Measurements from ENCODE around the gene HSPA4L. TPM values are rescaled to one million over a fixed set of nuclear protein-coding genes. Genes with fewer than 3 reads are reported as not detected.

HSPA4L gene
- total RNA-seq, 1 experiment from 2014 or later = 5.3 TPM

DNA sequence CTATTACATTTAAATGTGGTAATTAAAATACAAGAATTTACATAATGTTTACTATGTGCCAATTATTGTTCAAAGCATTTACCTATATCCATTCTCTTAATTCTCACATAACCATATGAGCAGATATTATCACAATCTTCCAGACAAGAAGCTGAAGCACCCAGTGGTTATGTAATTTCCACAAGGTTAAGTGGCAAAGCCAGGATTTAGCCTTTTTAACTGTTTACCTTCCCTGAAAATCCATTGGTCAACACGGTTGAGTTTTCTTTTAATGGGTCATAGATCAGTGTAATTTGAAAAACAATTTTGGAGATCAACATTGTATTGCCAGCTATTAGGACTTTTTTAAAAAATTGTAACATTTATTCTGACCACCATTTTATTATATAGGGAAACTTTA lies 11.4 kb downstream of the HSPA4L start:
- no peak overlapping the region for H3K9ac ChIP-seq (ENCODE audit: extremely low read depth, insufficient read length, low read length)
- no peak overlapping the region for H2AK5ac ChIP-seq (ENCODE audit: insufficient read length, low read length)
- Mint-ChIP-seq H3K9me3 (no peaks in the 10 kb centered on the region), H3K27ac (no peak overlapping the region), H3K4me3 (no peak overlapping the region), H3K4me1 (no peaks in the 10 kb centered on the region), H3K36me3 (ENCODE audit: insufficient read depth in 1 of 3, low read depth in 3 of 3) (no peaks in the 10 kb centered on the region), H3K27me3 (ENCODE audit: low read depth) (no peaks in the 10 kb centered on the region)
- DNase-seq = no peak
- no peaks in the 10 kb centered on the region for H3K79me1 ChIP-seq (ENCODE audit: insufficient read depth, low read depth, low read length, poor library complexity, severe bottlenecking)
- H3K4me2 ChIP-seq (ENCODE audit: insufficient read depth, insufficient read length, low read length) = no peak overlapping the region
- no CpG with 5 or more reads among the region's 1 CpG for WGBS (ENCODE audit: extremely low coverage, insufficient read length, low lambda C conversion rate)
- no peaks in the 10 kb centered on the region for H3K27me3 ChIP-seq (ENCODE audit: insufficient read depth, low read length)
- H2BK12ac ChIP-seq (ENCODE audit: insufficient read length, low read depth, low read length) = no peak overlapping the region
- no peak overlapping the region for H3K18ac ChIP-seq (ENCODE audit: insufficient read length, low read depth, low read length)
- TF ChIP-seq, protein P1, sequence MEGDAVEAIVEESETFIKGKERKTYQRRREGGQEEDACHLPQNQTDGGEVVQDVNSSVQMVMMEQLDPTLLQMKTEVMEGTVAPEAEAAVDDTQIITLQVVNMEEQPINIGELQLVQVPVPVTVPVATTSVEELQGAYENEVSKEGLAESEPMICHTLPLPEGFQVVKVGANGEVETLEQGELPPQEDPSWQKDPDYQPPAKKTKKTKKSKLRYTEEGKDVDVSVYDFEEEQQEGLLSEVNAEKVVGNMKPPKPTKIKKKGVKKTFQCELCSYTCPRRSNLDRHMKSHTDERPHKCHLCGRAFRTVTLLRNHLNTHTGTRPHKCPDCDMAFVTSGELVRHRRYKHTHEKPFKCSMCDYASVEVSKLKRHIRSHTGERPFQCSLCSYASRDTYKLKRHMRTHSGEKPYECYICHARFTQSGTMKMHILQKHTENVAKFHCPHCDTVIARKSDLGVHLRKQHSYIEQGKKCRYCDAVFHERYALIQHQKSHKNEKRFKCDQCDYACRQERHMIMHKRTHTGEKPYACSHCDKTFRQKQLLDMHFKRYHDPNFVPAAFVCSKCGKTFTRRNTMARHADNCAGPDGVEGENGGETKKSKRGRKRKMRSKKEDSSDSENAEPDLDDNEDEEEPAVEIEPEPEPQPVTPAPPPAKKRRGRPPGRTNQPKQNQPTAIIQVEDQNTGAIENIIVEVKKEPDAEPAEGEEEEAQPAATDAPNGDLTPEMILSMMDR (conservative IDR thresholded peaks at IDR 0.05) = no peak
- no peak overlapping the region for H3K27ac ChIP-seq (ENCODE audit: insufficient read length, low read depth, low read length)
- no peak overlapping the region for H4K8ac ChIP-seq (replicated peaks; ENCODE audit: insufficient read length, low read depth, low read length)
- no peak overlapping the region for H4K91ac ChIP-seq (ENCODE audit: insufficient read length, low read depth, low read length)
- no peak overlapping the region for H2BK15ac ChIP-seq (ENCODE audit: low read depth, low read length)
- no peak overlapping the region for H4K5ac ChIP-seq (ENCODE audit: insufficient read length, low read depth, low read length)
- no peaks in the 10 kb centered on the region for H3K4me1 ChIP-seq (ENCODE audit: insufficient read depth, low read length)
- H2AFZ ChIP-seq (ENCODE audit: low read length) = no peak overlapping the region
- H3K79me2 ChIP-seq (ENCODE audit: insufficient read depth, low read length) = no peaks in the 10 kb centered on the region
- H3K4ac ChIP-seq (ENCODE audit: low read depth, low read length) = no peak overlapping the region
- H2BK20ac ChIP-seq (ENCODE audit: low read depth, low read length, poor library complexity, severe bottlenecking) = no peak overlapping the region
- H3K56ac ChIP-seq (ENCODE audit: insufficient read length, low read depth, low read length) = no peak overlapping the region
- no peak overlapping the region for H3K23ac ChIP-seq (ENCODE audit: insufficient read length, low read depth, low read length)
- no peak overlapping the region for H3K14ac ChIP-seq (ENCODE audit: insufficient read depth, low read length)
- H2BK5ac ChIP-seq (ENCODE audit: insufficient read length, low read length) = no peak overlapping the region
- H3T11ph ChIP-seq (ENCODE audit: low read length) = no peak overlapping the region
- H4K20me1 ChIP-seq (ENCODE audit: control insufficient read depth, insufficient read depth, insufficient read length) = no peaks in the 10 kb centered on the region
- no peak overlapping the region for H2BK120ac ChIP-seq (ENCODE audit: low read depth, low read length, poor library complexity, severe bottlenecking)
- H3K9me3 ChIP-seq (ENCODE audit: control insufficient read depth, low read depth, low read length) = no peaks in the 10 kb centered on the region
- H3K23me2 ChIP-seq (ENCODE audit: insufficient read length, low read depth, low read length, poor library complexity, severe bottlenecking) = no peaks in the 10 kb centered on the region
